ENCODE results near the gene BAG1. TPM values are rescaled to one million over a fixed set of nuclear protein-coding genes. Genes with fewer than 3 reads are reported as not detected.

Gene BAG1
- total and polyA plus RNA-seq, 5 donors from 2014 or later = 80.2 to 100 (median 91.7) TPM

DNA sequence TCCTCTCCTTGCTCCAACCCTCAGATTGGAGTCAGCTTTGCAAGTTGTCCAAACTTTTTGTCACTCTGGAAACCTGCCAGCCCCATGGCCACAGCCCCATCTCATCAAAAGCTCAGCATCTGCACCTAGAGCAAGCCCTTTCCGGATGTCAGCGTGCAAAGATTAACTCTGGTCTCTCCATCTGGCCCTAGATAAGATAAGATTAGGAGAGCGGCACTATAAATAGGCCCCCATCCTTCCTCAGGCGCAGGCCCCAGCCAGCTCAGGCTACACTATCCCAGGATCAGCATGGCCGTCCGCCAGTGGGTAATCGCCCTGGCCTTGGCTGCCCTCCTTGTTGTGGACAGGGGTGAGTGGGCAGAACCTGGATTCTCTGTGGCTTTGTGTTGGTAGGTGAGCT is 24.6 kb downstream of the BAG1 start, which contains the start of gene SPINK4:
Gene SPINK4, plus strand, starts transcription at position 247 of the 400 bp plus-strand sequence. Its CDS starts 42 bp downstream, at position 289.
- H3K9me3 Mint-ChIP-seq = no peaks in the 10 kb centered on the region
- H3K36me3 Mint-ChIP-seq = no peaks in the 10 kb centered on the region
- H3K27me3 Mint-ChIP-seq = peaks cover 11% of the 10 kb centered on the region
- Histone ChIP-seq H3K4me3 (ENCODE audit: low read depth, low read length) (no peak within 1 kb of the TSS), H3K36me3 (ENCODE audit: control insufficient read depth, insufficient read depth, low read length) (no peaks in the 10 kb centered on the region), H3K27me3 (ENCODE audit: control insufficient read depth, insufficient read depth, low read length) (no peaks in the 10 kb centered on the region), H3K27ac (ENCODE audit: insufficient read depth, low read length, poor library complexity, severe bottlenecking) (no peak within 1 kb of the TSS), H3K9me3 (ENCODE audit: control insufficient read depth in 2 of 2, low read length in 2 of 2) (no peaks in the 10 kb centered on the region), H3K4me1 (ENCODE audit: control insufficient read depth, insufficient read depth, low read length, poor library complexity, severe bottlenecking) (no peaks in the 10 kb centered on the region)
- peaks cover 0 to 2% (median 0%) of the 10 kb centered on the region in 4 donors for H3K4me1 Mint-ChIP-seq
- ATAC-seq (ENCODE audit: low read depth in 2 of 2) (no peak), DNase-seq (no peak)
- no peak within 1 kb of the TSS for H3K4me3 Mint-ChIP-seq
- no peak within 1 kb of the TSS for H3K27ac Mint-ChIP-seq

DNA sequence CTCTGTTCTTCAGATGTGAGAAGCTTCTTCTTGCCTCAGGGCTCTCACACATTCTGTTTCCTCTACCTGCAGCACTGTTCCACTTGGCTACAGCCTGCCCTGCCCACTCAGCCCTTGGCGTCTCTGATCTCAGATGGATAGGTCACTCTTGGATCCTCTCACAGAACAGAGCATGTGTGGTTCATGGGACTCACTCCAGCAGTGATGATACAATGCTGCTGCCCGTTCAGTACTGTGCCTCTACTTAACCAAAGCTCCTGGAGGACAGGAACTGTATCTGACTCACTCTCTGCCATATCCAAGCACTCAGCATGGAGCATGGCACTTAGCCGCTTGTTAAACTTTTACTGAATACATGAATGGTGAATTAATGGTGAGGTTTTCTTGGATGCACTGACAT is 27.9 kb downstream of the BAG1 start:
- H3K4me3 Mint-ChIP-seq = no peak overlapping the region
- Histone ChIP-seq H3K36me3 (ENCODE audit: control insufficient read depth, insufficient read depth, low read length) (no peaks in the 10 kb centered on the region), H3K27me3 (ENCODE audit: control insufficient read depth, insufficient read depth, low read length) (no peaks in the 10 kb centered on the region), H3K27ac (ENCODE audit: insufficient read depth, low read length, poor library complexity, severe bottlenecking) (no peak overlapping the region), H3K4me1 (ENCODE audit: control insufficient read depth, insufficient read depth, low read length, poor library complexity, severe bottlenecking) (no peaks in the 10 kb centered on the region), H3K4me3 (ENCODE audit: low read depth, low read length) (no peak overlapping the region), H3K9me3 (ENCODE audit: control insufficient read depth in 2 of 2, low read length in 2 of 2) (no peaks in the 10 kb centered on the region)
- H3K36me3 Mint-ChIP-seq = no peaks in the 10 kb centered on the region
- no peak overlapping the region for H3K27ac Mint-ChIP-seq
- peaks cover 0 to 2% (median 0%) of the 10 kb centered on the region in 4 donors for H3K4me1 Mint-ChIP-seq
- no peaks in the 10 kb centered on the region for H3K9me3 Mint-ChIP-seq
- DNase-seq (no peak), ATAC-seq (ENCODE audit: low read depth in 2 of 2) (no peak)
- peaks cover 16% of the 10 kb centered on the region for H3K27me3 Mint-ChIP-seq

GRCh38 chr9:33234511-33235467 is 29.7 kb downstream of the BAG1 start:
- Histone ChIP-seq H3K27ac (ENCODE audit: insufficient read depth, low read length, poor library complexity, severe bottlenecking) (no peak overlapping the region), H3K27me3 (ENCODE audit: control insufficient read depth, insufficient read depth, low read length) (no peaks in the 10 kb centered on the region), H3K36me3 (ENCODE audit: control insufficient read depth, insufficient read depth, low read length) (no peaks in the 10 kb centered on the region), H3K9me3 (ENCODE audit: control insufficient read depth in 2 of 2, low read length in 2 of 2) (no peaks in the 10 kb centered on the region), H3K4me3 (ENCODE audit: low read depth, low read length) (no peak overlapping the region), H3K4me1 (ENCODE audit: control insufficient read depth, insufficient read depth, low read length, poor library complexity, severe bottlenecking) (no peaks in the 10 kb centered on the region)
- Mint-ChIP-seq H3K27ac (peak overlapping the region in 1 of 3 donors; percentile 13), H3K9me3 (no peaks in the 10 kb centered on the region), H3K4me3 (no peak overlapping the region), H3K36me3 (no peaks in the 10 kb centered on the region), H3K4me1 (peaks cover 0 to 1% (median 0%) of the 10 kb centered on the region in 4 donors), H3K27me3 (peaks cover 16% of the 10 kb centered on the region)
- ATAC-seq (ENCODE audit: low read depth in 2 of 2) = no peak
- DNase-seq = no peak

DNA sequence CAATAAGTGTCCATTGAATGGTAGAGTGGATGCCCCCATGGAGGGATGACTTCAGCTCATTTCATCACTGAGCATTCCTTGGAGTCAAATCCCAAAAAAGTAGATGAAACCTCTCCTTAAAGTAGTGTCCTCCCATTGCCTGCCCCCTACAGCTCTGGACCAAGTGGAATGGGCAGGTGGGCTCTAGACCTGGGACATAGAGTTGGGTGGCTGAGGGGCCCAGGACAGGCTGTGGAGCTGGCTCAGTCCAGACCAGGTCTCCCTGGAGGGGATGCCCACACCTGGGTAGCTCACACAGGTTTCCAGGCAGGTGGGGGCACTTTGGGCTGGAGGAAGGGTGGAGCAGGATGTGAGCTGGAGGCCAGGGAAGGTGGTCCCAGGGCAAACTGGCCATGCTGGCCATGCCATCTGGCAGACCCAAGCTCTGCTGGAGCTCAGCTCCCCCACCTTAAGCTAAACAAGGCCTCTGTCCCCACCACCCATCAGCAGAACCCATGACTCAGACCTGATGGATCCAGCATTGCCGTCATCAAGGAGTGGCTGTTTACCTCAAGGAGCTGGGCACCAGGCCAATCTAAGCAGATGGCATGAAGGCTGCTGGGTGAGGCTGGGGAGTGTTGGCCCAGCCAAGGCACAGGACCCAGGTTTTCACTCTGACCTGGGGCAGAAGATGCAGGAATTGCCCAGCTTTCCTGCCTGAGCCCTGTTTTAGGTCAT is 30.7 kb downstream of the BAG1 start:
- Histone ChIP-seq H3K4me1 (ENCODE audit: control insufficient read depth, insufficient read depth, low read length, poor library complexity, severe bottlenecking) (no peaks in the 10 kb centered on the region), H3K4me3 (ENCODE audit: low read depth, low read length) (no peak overlapping the region), H3K27me3 (ENCODE audit: control insufficient read depth, insufficient read depth, low read length) (no peaks in the 10 kb centered on the region), H3K36me3 (ENCODE audit: control insufficient read depth, insufficient read depth, low read length) (no peaks in the 10 kb centered on the region), H3K9me3 (ENCODE audit: control insufficient read depth in 2 of 2, low read length in 2 of 2) (no peaks in the 10 kb centered on the region), H3K27ac (ENCODE audit: insufficient read depth, low read length, poor library complexity, severe bottlenecking) (no peak overlapping the region)
- Mint-ChIP-seq H3K9me3 (no peaks in the 10 kb centered on the region), H3K36me3 (no peaks in the 10 kb centered on the region), H3K27ac (no peak overlapping the region), H3K27me3 (peaks cover 16% of the 10 kb centered on the region), H3K4me3 (no peak overlapping the region), H3K4me1 (no peaks in the 10 kb centered on the region)
- no peak for DNase-seq
- no peak for ATAC-seq (ENCODE audit: low read depth in 2 of 2)

DNA sequence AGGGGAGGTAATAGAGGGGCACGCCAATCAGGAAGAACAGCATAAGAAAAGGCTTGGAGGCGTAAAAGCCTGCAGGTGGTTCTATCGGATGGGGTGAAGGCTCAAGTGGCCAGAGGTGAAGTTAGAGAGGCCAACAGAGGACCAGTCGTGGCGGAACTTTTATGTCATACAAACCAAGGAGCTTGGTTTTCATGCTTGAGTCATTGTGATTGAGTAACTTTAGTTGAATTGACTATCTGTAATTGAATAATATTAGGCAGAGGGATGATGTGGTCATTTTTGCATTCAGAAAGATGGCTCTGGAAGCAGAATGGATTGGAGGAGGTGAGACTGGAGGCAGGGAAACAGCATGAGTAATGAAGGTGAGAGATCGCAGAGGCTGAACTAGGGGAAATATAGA is 31.7 kb downstream of the BAG1 start:
- Mint-ChIP-seq H3K27me3 (peaks cover 16% of the 10 kb centered on the region), H3K36me3 (no peaks in the 10 kb centered on the region), H3K27ac (no peak overlapping the region), H3K4me1 (no peaks in the 10 kb centered on the region), H3K4me3 (no peak overlapping the region), H3K9me3 (no peaks in the 10 kb centered on the region)
- Histone ChIP-seq H3K4me3 (ENCODE audit: low read depth, low read length) (no peak overlapping the region), H3K36me3 (ENCODE audit: control insufficient read depth, insufficient read depth, low read length) (no peaks in the 10 kb centered on the region), H3K27me3 (ENCODE audit: control insufficient read depth, insufficient read depth, low read length) (no peaks in the 10 kb centered on the region), H3K4me1 (ENCODE audit: control insufficient read depth, insufficient read depth, low read length, poor library complexity, severe bottlenecking) (no peaks in the 10 kb centered on the region), H3K27ac (ENCODE audit: insufficient read depth, low read length, poor library complexity, severe bottlenecking) (no peak overlapping the region), H3K9me3 (ENCODE audit: control insufficient read depth in 2 of 2, low read length in 2 of 2) (no peaks in the 10 kb centered on the region)
- DNase-seq = no peak
- no peak for ATAC-seq (ENCODE audit: low read depth in 2 of 2)

DNA sequence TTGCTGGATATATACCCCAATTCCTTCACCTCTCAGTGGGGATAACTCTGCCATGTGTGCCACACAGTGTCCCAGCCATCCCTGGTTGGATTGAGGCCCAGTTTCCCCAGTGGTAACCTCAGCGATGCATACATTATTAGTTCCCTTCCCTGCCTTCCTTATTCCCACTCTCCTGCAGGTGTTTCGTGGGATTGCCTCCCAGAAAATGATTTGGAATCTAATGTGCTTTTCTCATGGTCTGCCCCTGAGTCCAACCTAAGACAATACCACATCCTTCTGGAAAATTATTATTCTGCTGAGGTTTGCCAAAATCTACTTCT is 32.9 kb downstream of the BAG1 start:
- Histone ChIP-seq H3K27ac (ENCODE audit: insufficient read depth, low read length, poor library complexity, severe bottlenecking) (no peak overlapping the region), H3K27me3 (ENCODE audit: control insufficient read depth, insufficient read depth, low read length) (no peaks in the 10 kb centered on the region), H3K9me3 (ENCODE audit: control insufficient read depth in 2 of 2, low read length in 2 of 2) (no peaks in the 10 kb centered on the region), H3K4me3 (ENCODE audit: low read depth, low read length) (no peak overlapping the region), H3K4me1 (ENCODE audit: control insufficient read depth, insufficient read depth, low read length, poor library complexity, severe bottlenecking) (no peaks in the 10 kb centered on the region), H3K36me3 (ENCODE audit: control insufficient read depth, insufficient read depth, low read length) (no peaks in the 10 kb centered on the region)
- no peak for ATAC-seq (ENCODE audit: low read depth in 2 of 2)
- no peak for DNase-seq
- H3K27me3 Mint-ChIP-seq = peaks cover 9% of the 10 kb centered on the region
- no peak overlapping the region for H3K4me3 Mint-ChIP-seq
- H3K27ac Mint-ChIP-seq = no peak overlapping the region
- no peaks in the 10 kb centered on the region for H3K4me1 Mint-ChIP-seq
- H3K9me3 Mint-ChIP-seq = no peaks in the 10 kb centered on the region
- H3K36me3 Mint-ChIP-seq = no peaks in the 10 kb centered on the region

- H3K27me3 ChIP-seq (ENCODE audit: control insufficient read depth, insufficient read depth, low read length) = no peaks in the 10 kb centered on the region
- Mint-ChIP-seq H3K9me3 (no peaks in the 10 kb centered on the region), H3K27me3 (peaks cover 11% of the 10 kb centered on the region), H3K4me1 (peaks cover 0 to 2% (median under 1%) of the 10 kb centered on the region in 4 donors), H3K27ac (no peak overlapping the region), H3K4me3 (no peak overlapping the region), H3K36me3 (no peaks in the 10 kb centered on the region)
- H3K9me3 ChIP-seq (ENCODE audit: control insufficient read depth in 2 of 2, low read length in 2 of 2) = no peaks in the 10 kb centered on the region
- DNase-seq = no peak
- ATAC-seq (ENCODE audit: low read depth in 2 of 2) = no peak
- H3K27ac ChIP-seq (ENCODE audit: insufficient read depth, low read length, poor library complexity, severe bottlenecking) = no peak overlapping the region
- H3K4me1 ChIP-seq (ENCODE audit: control insufficient read depth, insufficient read depth, low read length, poor library complexity, severe bottlenecking) = no peaks in the 10 kb centered on the region
- H3K36me3 ChIP-seq (ENCODE audit: control insufficient read depth, insufficient read depth, low read length) = no peaks in the 10 kb centered on the region
- no peak overlapping the region for H3K4me3 ChIP-seq (ENCODE audit: low read depth, low read length)
These were observed 33.5 kb downstream of the BAG1 start for GRCh38 chr9:33230756-33231622.

All from CD4-positive, CD25-positive, alpha-beta regulatory T cell (primary cell).